Measurements from ENCODE around the gene ANKRD10. TPM values are rescaled to one million over a fixed set of nuclear protein-coding genes. Genes with fewer than 3 reads are reported as not detected.
A peak's percentile ranks its signal among the peaks of the same experiment; 100 is the strongest.

The ANKRD10 gene
- polyA plus RNA-seq, 4 donors = 177 to 436 (median 288) TPM

- DNase-seq (ENCODE audit: low read depth in 4 of 4, low spot score in 2 of 4) = no peak
Measured at GRCh38 chr13:110945928-110946570, 31.2 kb upstream of the ANKRD10 start.

GRCh38 chr13:110944968-110945927 lies 30.4 kb upstream of the ANKRD10 start:
- DNase-seq (ENCODE audit: low read depth in 4 of 4, low spot score in 2 of 4) = no peak

GRCh38 chr13:110944121-110944967 lies 29.5 kb upstream of the ANKRD10 start:
- DNase-seq (ENCODE audit: low read depth in 4 of 4, low spot score in 2 of 4) = no peak

GRCh38 chr13:110942248-110942981 lies 27.5 kb upstream of the ANKRD10 start:
- DNase-seq (ENCODE audit: low read depth in 4 of 4, low spot score in 2 of 4) = no peak

- no peak for DNase-seq (ENCODE audit: low read depth in 4 of 4, low spot score in 2 of 4)
Measured at GRCh38 chr13:110938662-110939421, 24.0 kb upstream of the ANKRD10 start.

- DNase-seq (ENCODE audit: low read depth in 4 of 4, low spot score in 2 of 4) = no peak
Measured at GRCh38 chr13:110937511-110938285, 22.8 kb upstream of the ANKRD10 start.

GRCh38 chr13:110936519-110936918 lies 21.6 kb upstream of the ANKRD10 start:
- DNase-seq (ENCODE audit: low read depth in 4 of 4, low spot score in 2 of 4) = no peak

GRCh38 chr13:110932588-110932987 lies 17.7 kb upstream of the ANKRD10 start:
- DNase-seq (ENCODE audit: low read depth in 4 of 4, low spot score in 2 of 4) = no peak

GRCh38 chr13:110929104-110929777 lies 14.4 kb upstream of the ANKRD10 start:
- no peak for DNase-seq (ENCODE audit: low read depth in 4 of 4, low spot score in 2 of 4)

- peak in 1 of 4 donors; percentile 27 for DNase-seq (ENCODE audit: low read depth in 4 of 4, low spot score in 2 of 4)
Measured at GRCh38 chr13:110925023-110925612, 10.2 kb upstream of the ANKRD10 start.

- no peak for DNase-seq (ENCODE audit: low read depth in 4 of 4, low spot score in 2 of 4)
Measured at GRCh38 chr13:110924639-110924934, 9.7 kb upstream of the ANKRD10 start.

- no peak for DNase-seq (ENCODE audit: low read depth in 4 of 4, low spot score in 2 of 4)
Measured at GRCh38 chr13:110923777-110924638, 9.1 kb upstream of the ANKRD10 start.

- no peak for DNase-seq (ENCODE audit: low read depth in 4 of 4, low spot score in 2 of 4)
Measured at GRCh38 chr13:110923086-110923485, 8.2 kb upstream of the ANKRD10 start.

GRCh38 chr13:110922506-110922905 lies 7.6 kb upstream of the ANKRD10 start:
- no peak for DNase-seq (ENCODE audit: low read depth in 4 of 4, low spot score in 2 of 4)

GRCh38 chr13:110921695-110922094 lies 6.8 kb upstream of the ANKRD10 start:
- DNase-seq (ENCODE audit: low read depth in 4 of 4, low spot score in 2 of 4) = no peak

- no peak for DNase-seq (ENCODE audit: low read depth in 4 of 4, low spot score in 2 of 4)
Measured at GRCh38 chr13:110921209-110921608, 6.3 kb upstream of the ANKRD10 start.

GRCh38 chr13:110920038-110920437 lies 5.2 kb upstream of the ANKRD10 start:
- DNase-seq (ENCODE audit: low read depth in 4 of 4, low spot score in 2 of 4) = no peak
